ENCODE results near the gene ZCCHC14. TPM values are rescaled to one million over a fixed set of nuclear protein-coding genes. Genes with fewer than 3 reads are reported as not detected.
A peak's percentile ranks its signal among the peaks of the same experiment; 100 is the strongest.

The ZCCHC14 gene
- total and polyA plus RNA-seq, 2 of the 13 experiments (the other 11 are each of a cell fraction or from before 2014, with no cell fraction given) = 12.4 to 12.5 TPM

- TF ChIP-seq ZHX2 (IDR thresholded peaks at IDR 0.05; ENCODE audit: low read depth) (peak; percentile 45), ZHX2 (CRISPR knock-in tag; IDR thresholded peaks at IDR 0.05; ENCODE audit: borderline replicate concordance) (no peak), ZNF124 (CRISPR knock-in tag; IDR thresholded peaks at IDR 0.05) (no peak; the same call in 1 of the 2 replicates), ZFP36L2 (CRISPR knock-in tag; IDR thresholded peaks at IDR 0.05) (no peak), ZMYM3 (CRISPR knock-in tag; IDR thresholded peaks at IDR 0.05) (peak; percentile 100), IRF1 (CRISPR knock-in tag; IDR thresholded peaks at IDR 0.05; ENCODE audit: low read depth) (no peak), FOXO1 (CRISPR knock-in tag; IDR thresholded peaks at IDR 0.05) (peak; percentile 22; the same call in 1 of the 2 replicates), ZNF704 (CRISPR knock-in tag; IDR thresholded peaks at IDR 0.05; ENCODE audit: borderline replicate concordance) (no peak), TFAP4 (IDR thresholded peaks at IDR 0.05; ENCODE audit: borderline replicate concordance, low read depth) (peak; percentile 20; the same call in 1 of the 2 replicates), MIXL1 (CRISPR knock-in tag; IDR thresholded peaks at IDR 0.05) (no peak), GABPB1 (CRISPR knock-in tag; IDR thresholded peaks at IDR 0.05) (peak; percentile 79), SNRNP70 (IDR thresholded peaks at IDR 0.05; ENCODE audit: low read depth, low read length) (no peak), HNRNPL (IDR thresholded peaks at IDR 0.05; ENCODE audit: low read depth, low read length) (no peak; the same call in 1 of the 2 replicates), KDM3A (CRISPR knock-in tag; IDR thresholded peaks at IDR 0.05; ENCODE audit: low read depth) (peak; percentile 62; the same call in 1 of the 2 replicates), HIVEP1 (CRISPR knock-in tag; IDR thresholded peaks at IDR 0.05) (peak; percentile 58; the same call in 1 of the 2 replicates), IRF9 (CRISPR knock-in tag; IDR thresholded peaks at IDR 0.05; ENCODE audit: borderline replicate concordance) (no peak; the same call in 1 of the 2 replicates), ZMAT5 (CRISPR knock-in tag; IDR thresholded peaks at IDR 0.05; ENCODE audit: borderline replicate concordance, low read depth) (no peak), ZNF24 (IDR thresholded peaks at IDR 0.05) (no peak), SNAPC2 (CRISPR knock-in tag; IDR thresholded peaks at IDR 0.05) (no peak)
Observed at GRCh38 chr16:87492721-87493607, at the start of gene ZCCHC14 (continued).

All from HepG2 (cell line).